Epithelial cell of prostate (primary cell): ENCODE results near the gene SYK.
A peak's percentile ranks its signal among the peaks of the same experiment; 100 is the strongest.

Source experiments
- DNase-seq: peaks from one replicate; pipeline ENCODE4 v3.0.0-alpha.2; 2011; ENCODE audit warnings: low read depth, low spot score
- H3K27ac ChIP-seq: fragments of 450-650 bp; 2 replicates; pipeline ENCODE4 v1.5.1; 2017; ENCODE audit warnings: mild to moderate bottlenecking

SYK gene

GRCh38 chr9:90842996-90843395 lies 41.4 kb downstream of the SYK start:
- DNase-seq: no peak
- no peak overlapping the region for H3K27ac ChIP-seq

GRCh38 chr9:90843525-90843924 lies 41.9 kb downstream of the SYK start:
- DNase-seq: no peak
- H3K27ac ChIP-seq: no peak overlapping the region

GRCh38 chr9:90844326-90844725 lies 42.7 kb downstream of the SYK start:
- DNase-seq: no peak
- H3K27ac ChIP-seq: no peak overlapping the region

- DNase-seq: no peak
- H3K27ac ChIP-seq: no peak overlapping the region
These were observed 45.3 kb downstream of the SYK start for GRCh38 chr9:90846770-90847419.

DNA sequence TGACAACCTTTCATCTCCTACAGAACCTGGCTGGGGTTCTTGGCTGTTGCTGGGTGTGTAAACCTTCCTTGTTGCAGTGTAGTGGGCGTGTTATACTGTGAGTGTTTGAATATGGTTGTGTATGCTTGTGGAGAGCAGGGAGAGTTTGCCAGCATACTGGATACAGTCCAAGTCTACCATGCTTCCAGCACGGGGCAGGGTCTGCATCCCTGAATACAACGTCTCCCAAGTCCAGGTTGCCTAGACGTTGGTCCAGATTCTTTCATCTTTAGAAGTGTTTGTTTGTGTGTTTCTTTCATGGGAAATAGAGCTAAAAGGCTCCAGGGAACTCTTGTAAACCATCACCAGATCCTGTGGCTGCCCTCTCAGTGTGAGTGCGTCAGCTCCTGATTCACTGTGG lies 46.4 kb downstream of the SYK start:
- no peak for DNase-seq
- no peak overlapping the region for H3K27ac ChIP-seq

- no peak for DNase-seq
- H3K27ac ChIP-seq: no peak overlapping the region
These were observed 47.2 kb downstream of the SYK start for GRCh38 chr9:90848866-90849265.

DNA sequence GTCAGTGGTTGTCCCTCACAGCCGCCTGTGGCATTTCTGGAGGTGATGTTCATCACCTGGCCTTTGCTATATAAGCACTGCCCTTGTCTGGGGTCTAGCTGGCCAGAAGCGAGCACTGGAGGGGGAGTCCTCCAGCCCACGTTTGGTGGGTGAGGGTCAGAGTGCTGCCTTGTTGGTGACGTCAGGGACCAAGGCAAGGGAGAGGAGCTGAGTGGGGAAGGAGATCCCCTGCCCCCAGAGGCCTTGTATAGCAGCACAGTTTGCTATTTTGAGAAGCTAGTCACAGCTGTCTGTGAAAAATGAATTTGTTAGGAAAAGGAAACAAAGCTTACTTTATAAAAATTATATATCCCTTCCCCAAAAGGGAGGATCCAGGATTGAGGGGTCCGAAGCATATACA lies 49.8 kb downstream of the SYK start:
- no peak overlapping the region for H3K27ac ChIP-seq
- DNase-seq: no peak

- no peak overlapping the region for H3K27ac ChIP-seq
- DNase-seq: no peak
These were observed 52.3 kb downstream of the SYK start for GRCh38 chr9:90853945-90854344.

DNA sequence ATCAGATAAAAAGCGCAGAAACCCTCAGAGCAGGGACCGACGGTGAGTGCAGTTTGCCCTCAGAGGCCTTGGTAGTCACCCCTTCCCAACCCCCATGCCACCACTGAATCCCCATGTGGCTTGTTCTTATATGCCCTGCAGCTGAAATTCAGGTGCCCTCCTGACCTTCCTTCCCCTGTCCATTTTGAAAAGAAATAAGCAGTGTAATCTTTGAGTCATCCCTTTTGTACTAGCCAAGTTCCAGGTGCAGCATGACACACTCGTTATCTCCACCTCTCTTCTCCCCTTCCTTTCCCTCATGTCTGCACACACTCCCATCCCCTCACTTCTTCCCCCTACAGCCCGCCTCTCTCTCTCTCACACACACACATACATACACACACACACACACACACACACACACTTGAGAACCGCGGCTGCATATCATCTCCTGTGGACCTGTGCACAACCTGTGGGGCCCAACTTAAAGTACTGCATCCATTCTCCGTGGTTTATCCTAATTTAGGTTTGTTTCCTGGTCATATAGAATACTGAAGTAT lies 53.1 kb downstream of the SYK start:
- no peak overlapping the region for H3K27ac ChIP-seq
- DNase-seq: no peak

DNA sequence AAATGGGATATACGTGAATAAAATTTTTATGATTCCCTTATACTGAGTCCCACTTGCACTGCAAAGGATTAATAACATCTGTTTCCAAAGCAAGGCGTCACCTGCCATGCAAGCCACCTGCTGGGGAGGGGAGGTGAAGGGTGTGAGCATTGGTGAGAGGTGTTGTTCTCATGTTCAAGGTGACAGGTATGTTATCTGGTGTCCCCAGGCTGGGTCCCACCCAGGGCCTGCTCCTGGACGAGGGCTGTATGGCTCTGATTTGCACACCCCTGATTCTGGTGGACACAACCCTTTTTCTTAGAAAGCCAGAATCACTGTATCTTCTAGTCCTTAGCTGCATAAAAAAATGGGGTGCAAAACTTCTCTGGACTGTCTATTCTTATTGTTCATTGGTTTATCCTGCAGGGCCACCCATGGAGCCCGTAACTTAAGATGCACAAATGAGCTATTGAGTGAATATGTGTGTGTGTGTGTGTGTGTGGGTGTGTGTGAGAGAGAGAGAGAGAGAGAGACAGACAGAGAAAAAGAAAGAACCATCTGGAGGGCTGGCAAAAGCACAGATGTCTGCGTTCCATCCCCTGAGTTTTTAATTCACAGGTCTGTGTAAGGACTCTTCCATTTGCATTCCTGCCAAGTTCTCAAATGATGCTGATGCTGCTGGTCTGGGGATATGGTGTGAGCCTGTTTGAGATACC lies 53.7 kb downstream of the SYK start:
- DNase-seq: no peak
- H3K27ac ChIP-seq: no peak overlapping the region

DNA sequence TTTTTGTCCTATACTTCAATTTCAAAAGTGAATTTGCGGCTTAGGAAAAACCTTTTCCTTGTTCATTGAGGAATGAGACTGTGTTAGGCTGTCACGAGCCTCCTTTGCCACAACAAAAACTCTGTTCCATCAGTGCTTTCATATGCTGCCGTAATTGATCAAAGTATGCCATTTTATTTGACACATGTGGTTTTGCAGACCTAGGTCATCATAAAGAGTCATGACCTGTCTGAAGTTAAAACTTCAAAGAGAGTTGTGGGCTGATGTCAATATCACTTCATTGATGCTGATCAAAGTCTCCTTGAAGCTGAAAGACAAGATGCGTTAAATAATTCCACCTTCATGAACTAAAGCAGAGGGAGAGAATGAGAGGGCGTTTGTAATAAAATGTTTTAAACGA lies 55.5 kb downstream of the SYK start:
- DNase-seq: no peak
- no peak overlapping the region for H3K27ac ChIP-seq

GRCh38 chr9:90857855-90858254 lies 56.2 kb downstream of the SYK start:
- H3K27ac ChIP-seq: no peak overlapping the region
- no peak for DNase-seq

DNA sequence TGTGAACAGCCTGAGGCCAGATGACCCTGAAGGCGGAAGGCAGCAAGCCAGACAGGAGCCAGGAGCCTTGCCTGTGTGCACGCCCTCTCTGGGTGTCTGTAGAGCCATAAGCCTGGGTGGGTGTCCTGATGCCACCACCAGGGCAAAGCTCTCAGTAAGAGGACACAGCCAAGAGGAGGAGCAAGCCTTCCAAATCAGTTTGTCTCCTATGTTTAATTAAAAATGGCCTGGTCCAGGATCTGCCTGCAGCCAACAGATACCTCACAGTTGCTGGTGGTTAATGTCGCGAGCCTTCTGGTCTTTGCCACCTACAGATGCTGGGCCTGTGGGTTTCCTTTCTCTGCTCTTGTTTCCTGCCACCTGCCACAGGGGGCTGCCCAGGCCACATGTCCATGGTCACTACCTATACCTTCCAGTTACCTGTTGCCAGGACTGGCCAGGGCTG lies 56.9 kb downstream of the SYK start:
- DNase-seq: no peak
- H3K27ac ChIP-seq: no peak overlapping the region

DNA sequence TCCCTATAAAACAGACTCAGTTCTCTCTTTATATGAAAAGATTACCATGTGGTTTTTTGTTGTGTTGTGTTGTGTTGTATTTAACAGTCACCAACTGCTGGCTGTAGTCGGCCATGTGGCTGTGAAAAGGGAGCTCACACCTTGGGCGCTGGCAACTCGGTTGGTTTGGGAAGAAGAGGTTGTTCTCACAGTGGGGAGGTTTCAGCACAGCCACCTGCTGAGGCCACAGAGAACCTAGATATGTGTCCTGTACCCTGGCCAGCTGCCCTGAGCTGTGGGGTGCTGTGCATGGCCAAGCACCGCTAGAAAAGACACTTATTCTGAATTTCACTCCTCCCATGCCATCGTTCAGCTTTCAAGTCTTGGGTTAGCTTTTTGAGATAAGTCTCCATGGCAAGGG lies 58.8 kb downstream of the SYK start:
- no peak for DNase-seq
- H3K27ac ChIP-seq: no peak overlapping the region

GRCh38 chr9:90860826-90861225 lies 59.2 kb downstream of the SYK start:
- H3K27ac ChIP-seq: no peak overlapping the region
- no peak for DNase-seq

DNA sequence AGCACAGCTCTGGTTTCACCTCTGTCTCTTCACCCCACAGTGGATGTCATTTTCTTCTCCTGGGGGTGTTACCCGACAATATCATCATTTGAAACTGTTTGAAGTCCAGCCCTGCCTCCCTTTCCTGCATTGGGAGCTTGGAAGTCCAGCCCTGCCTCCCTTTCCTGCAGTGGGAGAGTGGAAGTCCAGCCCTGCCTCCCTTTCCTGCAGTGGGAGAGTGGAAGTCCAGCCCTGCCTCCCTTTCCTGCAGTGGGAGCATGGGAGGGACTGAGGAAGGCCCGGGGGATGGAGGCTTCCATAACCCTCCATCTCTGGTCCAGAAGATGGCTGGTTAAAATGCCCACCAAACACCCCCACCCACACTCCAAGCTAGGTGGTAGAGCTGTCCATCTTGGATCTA lies 59.8 kb downstream of the SYK start:
- DNase-seq: no peak
- H3K27ac ChIP-seq: no peak overlapping the region

DNA sequence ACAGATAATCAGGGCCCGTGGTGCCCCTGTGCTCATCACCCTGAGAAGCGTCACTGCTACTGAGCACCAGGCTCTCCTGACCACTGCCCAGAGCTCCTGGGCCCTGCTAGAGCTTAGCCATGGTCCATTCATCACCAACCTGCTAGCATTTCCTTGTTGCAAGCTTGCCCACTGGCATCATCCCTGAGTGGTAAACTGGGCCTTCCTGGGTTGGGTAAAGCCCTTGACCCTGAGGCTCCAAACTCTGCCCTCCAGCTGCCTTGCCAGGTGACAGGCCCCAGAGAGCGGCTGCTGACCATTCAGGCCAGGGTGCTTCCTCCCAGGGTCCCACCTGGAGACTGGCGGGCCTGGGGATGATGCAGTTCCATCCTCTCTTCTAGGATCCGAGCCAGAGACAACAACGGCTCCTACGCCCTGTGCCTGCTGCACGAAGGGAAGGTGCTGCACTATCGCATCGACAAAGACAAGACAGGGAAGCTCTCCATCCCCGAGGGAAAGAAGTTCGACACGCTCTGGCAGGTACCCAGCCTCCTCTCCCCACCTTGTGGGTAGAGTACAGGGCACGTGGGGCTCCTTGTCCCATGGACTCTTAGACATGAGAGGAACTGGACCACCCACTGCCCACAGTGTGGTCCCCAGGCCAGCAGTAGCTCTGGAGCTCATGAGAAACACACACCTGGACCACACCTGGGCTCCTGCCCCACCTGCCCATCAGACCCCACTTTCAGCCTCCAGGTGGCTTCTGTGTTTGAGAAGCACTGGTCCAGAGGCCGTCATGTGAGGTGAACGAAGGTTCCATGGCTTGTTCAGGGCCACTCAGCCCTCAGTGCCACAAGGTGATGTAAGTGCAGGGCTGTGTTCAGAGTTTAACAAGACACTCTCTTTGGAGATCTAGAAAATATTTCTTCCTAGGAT lies 60.5 kb downstream of the SYK start:
- no peak overlapping the region for H3K27ac ChIP-seq
- DNase-seq: no peak

DNA sequence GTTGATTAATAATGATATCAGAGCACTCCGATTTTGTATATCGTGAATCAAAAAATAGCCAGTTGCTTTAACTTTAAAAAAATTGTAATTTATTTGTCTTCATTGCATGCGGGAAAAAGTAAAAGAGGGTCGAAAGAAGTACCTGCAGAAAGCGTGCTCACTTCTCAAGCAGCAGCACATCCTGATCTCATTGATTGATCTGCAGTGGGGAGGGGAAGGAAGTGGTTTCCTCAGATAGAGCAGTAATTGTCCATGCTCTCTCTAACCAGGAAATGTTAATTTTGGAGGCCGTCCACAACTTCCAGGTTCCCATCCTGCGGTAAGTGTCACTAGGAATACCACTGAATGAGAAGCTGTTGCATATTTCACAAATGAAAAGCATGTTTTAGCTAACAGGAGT lies 63.2 kb downstream of the SYK start:
- H3K27ac ChIP-seq: no peak overlapping the region
- DNase-seq: no peak

DNA sequence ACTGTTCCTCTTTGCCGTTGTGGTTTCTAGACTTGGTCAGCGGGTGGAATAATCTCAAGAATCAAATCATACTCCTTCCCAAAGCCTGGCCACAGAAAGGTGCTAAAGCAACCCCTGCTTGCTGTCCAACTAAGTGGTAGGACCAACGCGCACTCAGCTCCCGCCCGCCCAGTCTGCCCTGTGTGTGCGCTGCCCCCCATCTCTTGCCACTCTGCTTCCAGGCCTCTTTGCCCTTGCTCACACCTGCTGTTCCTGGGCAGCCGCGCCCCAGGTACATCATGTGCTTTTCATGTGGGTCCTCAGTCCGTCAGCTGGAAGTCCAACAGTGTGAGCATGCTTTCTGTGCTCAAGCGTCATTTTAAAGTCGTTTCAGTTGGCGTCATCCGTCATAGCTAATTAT lies 65.5 kb downstream of the SYK start:
- H3K27ac ChIP-seq: no peak overlapping the region
- DNase-seq: no peak

DNA sequence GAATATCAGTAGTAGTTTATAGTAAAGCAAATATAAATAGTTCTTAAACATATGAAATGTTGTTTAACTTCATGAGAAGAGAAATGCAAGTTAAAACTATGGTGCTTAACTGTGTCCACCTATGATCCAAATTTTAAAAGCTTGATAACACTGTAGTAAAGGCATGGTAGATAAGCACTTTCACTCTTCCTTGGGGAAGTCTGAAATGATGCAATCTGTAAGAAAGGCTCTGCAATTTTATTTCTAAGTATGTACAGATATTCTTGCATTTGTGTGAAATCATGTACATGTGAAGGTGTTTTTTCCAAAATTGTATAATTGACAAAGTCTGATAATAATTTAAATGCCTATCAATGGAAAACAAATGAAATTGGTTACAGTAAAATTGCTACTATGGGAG lies 66.9 kb downstream of the SYK start:
- H3K27ac ChIP-seq: peak overlapping the region; percentile 16

GRCh38 chr9:90869361-90869760 lies 67.7 kb downstream of the SYK start:
- DNase-seq: no peak
- no peak overlapping the region for H3K27ac ChIP-seq

More for the DNA sequence above, 66.9 kb downstream of the SYK start:
- no peak for DNase-seq
